ENCODE results near the gene TGFA. TPM values are rescaled to one million over a fixed set of nuclear protein-coding genes. Genes with fewer than 3 reads are reported as not detected.

The TGFA gene
- total and polyA plus RNA-seq, 2 experiments from 2014 or later: 2.6 to 5.6 TPM

GRCh38 chr2:70523996-70524965, 29.3 kb downstream of the TGFA start:
- no peaks in the 10 kb centered on the region for H3K4me1 ChIP-seq (ENCODE audit: insufficient read depth)
- no peak overlapping the region for H3K4me3 ChIP-seq
- H3K4me2 ChIP-seq: no peak overlapping the region
- no peaks in the 10 kb centered on the region for H3K9me3 ChIP-seq (ENCODE audit: low read depth)
- H3K27ac ChIP-seq: no peak overlapping the region
- no peaks in the 10 kb centered on the region for H4K20me1 ChIP-seq (ENCODE audit: insufficient read depth, poor library complexity, severe bottlenecking)
- WGBS (ENCODE audit: low lambda C conversion rate, missing lambda C conversion rate): 67% methylated on average over 14 of the region's 14 CpGs
- H3K36me3 ChIP-seq (replicated peaks; ENCODE audit: insufficient read depth, low read depth): no peaks in the 10 kb centered on the region
- H3K9me2 ChIP-seq (replicated peaks; ENCODE audit: insufficient read depth): no peaks in the 10 kb centered on the region
- no peak overlapping the region for H2AFZ ChIP-seq
- no peak for DNase-seq (ENCODE audit: low spot score)
- TF ChIP-seq EZH2phosphoT487 (IDR thresholded peaks at IDR 0.05; ENCODE audit: low read depth, severe bottlenecking, unreplicated experiment) (no peak), CTCF (IDR thresholded peaks at IDR 0.05; ENCODE audit: poor library complexity) (no peak), EZH2 (IDR thresholded peaks at IDR 0.05; ENCODE audit: borderline replicate concordance) (no peak)
- H3K79me2 ChIP-seq: no peaks in the 10 kb centered on the region
- H3K27me3 ChIP-seq: no peaks in the 10 kb centered on the region

GRCh38 chr2:70523672-70523995, 30.0 kb downstream of the TGFA start:
- DNase-seq (ENCODE audit: low spot score): no peak
- no peak overlapping the region for H3K27ac ChIP-seq
- no peak for TF ChIP-seq EZH2 (IDR thresholded peaks at IDR 0.05; ENCODE audit: borderline replicate concordance)
- no peak for TF ChIP-seq EZH2phosphoT487 (IDR thresholded peaks at IDR 0.05; ENCODE audit: low read depth, severe bottlenecking, unreplicated experiment)
- no peak for TF ChIP-seq CTCF (IDR thresholded peaks at IDR 0.05; ENCODE audit: poor library complexity)
- H3K4me2 ChIP-seq: no peak overlapping the region
- H2AFZ ChIP-seq: no peak overlapping the region
- no peaks in the 10 kb centered on the region for H4K20me1 ChIP-seq (ENCODE audit: insufficient read depth, poor library complexity, severe bottlenecking)
- no peaks in the 10 kb centered on the region for H3K9me3 ChIP-seq (ENCODE audit: low read depth)
- H3K27me3 ChIP-seq: no peaks in the 10 kb centered on the region
- H3K4me1 ChIP-seq (ENCODE audit: insufficient read depth): no peaks in the 10 kb centered on the region
- no peaks in the 10 kb centered on the region for H3K9me2 ChIP-seq (replicated peaks; ENCODE audit: insufficient read depth)
- no peaks in the 10 kb centered on the region for H3K79me2 ChIP-seq
- H3K36me3 ChIP-seq (replicated peaks; ENCODE audit: insufficient read depth, low read depth): no peaks in the 10 kb centered on the region
- H3K4me3 ChIP-seq: no peak overlapping the region

GRCh38 chr2:70522627-70523026, 31.0 kb downstream of the TGFA start:
- no peak overlapping the region for H2AFZ ChIP-seq
- no peaks in the 10 kb centered on the region for H3K36me3 ChIP-seq (replicated peaks; ENCODE audit: insufficient read depth, low read depth)
- H3K27ac ChIP-seq: no peak overlapping the region
- no peaks in the 10 kb centered on the region for H3K9me2 ChIP-seq (replicated peaks; ENCODE audit: insufficient read depth)
- no peak for DNase-seq (ENCODE audit: low spot score)
- H3K9me3 ChIP-seq (ENCODE audit: low read depth): no peaks in the 10 kb centered on the region
- TF ChIP-seq EZH2phosphoT487 (IDR thresholded peaks at IDR 0.05; ENCODE audit: low read depth, severe bottlenecking, unreplicated experiment) (no peak), EZH2 (IDR thresholded peaks at IDR 0.05; ENCODE audit: borderline replicate concordance) (no peak), CTCF (IDR thresholded peaks at IDR 0.05; ENCODE audit: poor library complexity) (no peak)
- no peaks in the 10 kb centered on the region for H4K20me1 ChIP-seq (ENCODE audit: insufficient read depth, poor library complexity, severe bottlenecking)
- H3K4me3 ChIP-seq: no peak overlapping the region
- no peaks in the 10 kb centered on the region for H3K4me1 ChIP-seq (ENCODE audit: insufficient read depth)
- no peaks in the 10 kb centered on the region for H3K79me2 ChIP-seq
- 93% methylated on average over 5 of the region's 5 CpGs for WGBS (ENCODE audit: low lambda C conversion rate, missing lambda C conversion rate)
- no peaks in the 10 kb centered on the region for H3K27me3 ChIP-seq
- no peak overlapping the region for H3K4me2 ChIP-seq

Measured in hepatocyte (in vitro differentiated cells).